Hepatocyte (in vitro differentiated cells): Measurements from ENCODE around the gene ALDH1A2. TPM values are rescaled to one million over a fixed set of nuclear protein-coding genes. Genes with fewer than 3 reads are reported as not detected.

Experiments used
- DNase-seq: peaks from one replicate; pipeline ENCODE4 v3.0.0-alpha.2; 2016; ENCODE audit warnings: low spot score
- H2AFZ ChIP-seq: fragments of 200-600 bp; sonication (generic); 2 replicates; pipeline ENCODE4 v1.6.0; 2016; ENCODE audit warnings: antibody characterized with exemption, mild to moderate bottlenecking
- H3K27ac ChIP-seq: fragments of 200-600 bp; sonication (generic); 2 replicates; pipeline ENCODE4 v1.5.1; 2016; ENCODE audit warnings: mild to moderate bottlenecking
- H3K27me3 ChIP-seq: fragments of 200-600 bp; sonication (generic); 2 replicates; pipeline ENCODE4 v1.6.1; 2016
- H3K36me3 ChIP-seq: fragments of 200-600 bp; sonication (generic); replicated peaks from 2 replicates; pipeline ENCODE4 v1.5.1; 2016; ENCODE audit warnings: low read depth; ENCODE audit not compliant: insufficient read depth
- H3K4me1 ChIP-seq: fragments of 200-600 bp; sonication (generic); 2 replicates; pipeline ENCODE4 v1.5.1; 2016; ENCODE audit warnings: mild to moderate bottlenecking, moderate library complexity; ENCODE audit not compliant: insufficient read depth
- H3K4me2 ChIP-seq: fragments of 200-600 bp; sonication (generic); 2 replicates; pipeline ENCODE4 v1.6.0; 2016
- H3K4me3 ChIP-seq: fragments of 200-600 bp; sonication (generic); 2 replicates; pipeline ENCODE4 v1.5.1; 2016; ENCODE audit warnings: mild to moderate bottlenecking
- H3K79me2 ChIP-seq: fragments of 200-600 bp; sonication (generic); 2 replicates; pipeline ENCODE4 v1.6.0; 2017; ENCODE audit warnings: mild to moderate bottlenecking
- H3K9me2 ChIP-seq: fragments of 200-600 bp; sonication (generic); replicated peaks from 2 replicates; pipeline ENCODE4 v1.6.0; 2017; ENCODE audit warnings: mild to moderate bottlenecking; ENCODE audit not compliant: insufficient read depth
- H3K9me3 ChIP-seq: fragments of 200-600 bp; sonication (generic); 2 replicates; pipeline ENCODE4 v1.5.1; 2016; ENCODE audit warnings: low read depth, mild to moderate bottlenecking
- H4K20me1 ChIP-seq: fragments of 200-600 bp; sonication (generic); 2 replicates; pipeline ENCODE4 v1.6.0; 2016; ENCODE audit warnings: mild to moderate bottlenecking; ENCODE audit not compliant: insufficient read depth, poor library complexity, severe bottlenecking
- EZH2 ChIP-seq: fragments of 200-600 bp; sonication (generic); IDR thresholded peaks from 2 replicates; pipeline ENCODE4 v1.6.1; 2016; ENCODE audit warnings: antibody characterized with exemption, mild to moderate bottlenecking, borderline replicate concordance
- EZH2phosphoT487 ChIP-seq: fragments of 200-600 bp; sonication (generic); IDR thresholded peaks from one replicate; pipeline ENCODE4 v1.6.1; 2018; ENCODE audit warnings: antibody characterized with exemption, mild to moderate bottlenecking, low read depth, moderate library complexity; ENCODE audit not compliant: unreplicated experiment, severe bottlenecking
- WGBS: methylation state at CpG from one replicate; pipeline ENCODE4 v1.1.6; 2016; ENCODE audit warnings: low lambda C conversion rate; ENCODE audit errors: missing lambda C conversion rate; 5-methylcytosine and 5-hydroxymethylcytosine counted together
- polyA plus RNA-seq: library from polyadenylated mRNA; unstranded; fragments of >200 nt; fragmentation: Nextera tagmentation; extraction: Ambion mirVana; gene quantifications from 2 replicates; pipeline ENCODE4 v1.2.1, GENCODE V29; 2016
- total RNA-seq: library from RNA; depleted of rRNA; stranded (reverse); fragments of >200 nt; gene quantifications from 2 replicates; pipeline ENCODE4 v1.2.3, GENCODE V29; 2014
- TF ChIP-seq, protein P1 (sequence below): fragments of 200-600 bp; sonication (generic); IDR thresholded peaks from 2 replicates; pipeline ENCODE4 v1.5.1; 2016; ENCODE audit warnings: antibody characterized with exemption, mild to moderate bottlenecking; ENCODE audit not compliant: poor library complexity

The ALDH1A2 gene
- total and polyA plus RNA-seq, 2 experiments from 2014 or later = 3.0 to 7.3 TPM

DNA sequence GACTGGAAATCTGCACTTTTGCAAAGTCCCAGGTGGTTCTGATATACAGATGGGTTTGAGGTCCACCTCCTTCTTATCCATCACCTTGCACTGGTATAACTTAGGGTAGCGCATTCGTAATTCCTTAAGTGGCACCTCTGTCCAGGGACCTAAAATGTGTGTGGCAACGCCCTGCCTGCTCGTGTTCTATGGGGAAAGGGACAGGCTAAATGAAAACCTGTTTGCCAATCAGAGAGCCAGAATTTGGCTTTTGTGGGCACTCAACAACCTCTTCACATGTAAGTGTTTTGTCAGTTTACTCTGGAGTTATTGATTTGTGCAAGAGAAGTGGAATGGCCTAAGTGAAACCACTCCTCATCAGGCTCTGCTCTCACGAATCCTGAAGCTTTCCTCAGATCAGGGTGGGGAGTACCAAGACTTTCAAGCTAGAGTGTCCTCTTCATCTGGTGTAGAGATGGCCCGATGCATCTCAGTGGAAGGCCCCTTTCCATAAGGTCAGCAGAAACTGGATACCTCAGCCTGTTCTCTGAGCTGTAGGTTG is 138.3 kb downstream of the ALDH1A2 start:
- TF ChIP-seq, protein P1, sequence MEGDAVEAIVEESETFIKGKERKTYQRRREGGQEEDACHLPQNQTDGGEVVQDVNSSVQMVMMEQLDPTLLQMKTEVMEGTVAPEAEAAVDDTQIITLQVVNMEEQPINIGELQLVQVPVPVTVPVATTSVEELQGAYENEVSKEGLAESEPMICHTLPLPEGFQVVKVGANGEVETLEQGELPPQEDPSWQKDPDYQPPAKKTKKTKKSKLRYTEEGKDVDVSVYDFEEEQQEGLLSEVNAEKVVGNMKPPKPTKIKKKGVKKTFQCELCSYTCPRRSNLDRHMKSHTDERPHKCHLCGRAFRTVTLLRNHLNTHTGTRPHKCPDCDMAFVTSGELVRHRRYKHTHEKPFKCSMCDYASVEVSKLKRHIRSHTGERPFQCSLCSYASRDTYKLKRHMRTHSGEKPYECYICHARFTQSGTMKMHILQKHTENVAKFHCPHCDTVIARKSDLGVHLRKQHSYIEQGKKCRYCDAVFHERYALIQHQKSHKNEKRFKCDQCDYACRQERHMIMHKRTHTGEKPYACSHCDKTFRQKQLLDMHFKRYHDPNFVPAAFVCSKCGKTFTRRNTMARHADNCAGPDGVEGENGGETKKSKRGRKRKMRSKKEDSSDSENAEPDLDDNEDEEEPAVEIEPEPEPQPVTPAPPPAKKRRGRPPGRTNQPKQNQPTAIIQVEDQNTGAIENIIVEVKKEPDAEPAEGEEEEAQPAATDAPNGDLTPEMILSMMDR = no peak
- TF ChIP-seq EZH2 (no peak), EZH2phosphoT487 (no peak)
- Histone ChIP-seq H3K9me3 (no peaks in the 10 kb centered on the region), H3K79me2 (no peaks in the 10 kb centered on the region), H3K27me3 (no peaks in the 10 kb centered on the region), H4K20me1 (no peaks in the 10 kb centered on the region), H3K4me3 (no peak overlapping the region), H3K36me3 (no peaks in the 10 kb centered on the region), H3K4me2 (no peak overlapping the region), H2AFZ (no peak overlapping the region), H3K4me1 (no peaks in the 10 kb centered on the region), H3K27ac (no peak overlapping the region), H3K9me2 (no peaks in the 10 kb centered on the region)
- DNase-seq = no peak
- WGBS = 93% methylated on average over 6 of the region's 6 CpGs

DNA sequence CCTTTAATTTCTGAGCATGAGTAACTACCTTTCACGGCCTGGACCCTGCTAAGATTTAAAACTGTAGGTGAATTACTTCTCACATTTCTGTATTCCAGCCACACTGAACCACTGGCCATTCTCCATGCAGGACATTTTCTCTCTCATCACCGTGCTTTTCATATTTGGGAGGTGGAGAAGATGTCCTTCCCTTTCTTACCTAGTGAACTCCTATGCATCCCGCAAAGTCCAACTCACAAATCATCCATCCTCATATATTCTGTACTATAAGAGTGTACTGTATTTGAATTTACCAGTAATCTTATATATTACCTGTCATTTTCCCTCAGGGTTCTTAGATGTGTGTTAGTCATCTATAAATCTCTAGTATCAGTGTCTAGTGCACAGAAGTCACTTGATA is 139.9 kb downstream of the ALDH1A2 start:
- Histone ChIP-seq H3K79me2 (no peaks in the 10 kb centered on the region), H3K9me2 (no peaks in the 10 kb centered on the region), H4K20me1 (no peaks in the 10 kb centered on the region), H3K36me3 (no peaks in the 10 kb centered on the region), H3K4me2 (no peak overlapping the region), H2AFZ (no peak overlapping the region), H3K9me3 (no peaks in the 10 kb centered on the region), H3K4me1 (no peaks in the 10 kb centered on the region), H3K4me3 (no peak overlapping the region), H3K27me3 (no peaks in the 10 kb centered on the region), H3K27ac (no peak overlapping the region)
- TF ChIP-seq EZH2phosphoT487 = no peak
- DNase-seq = no peak
- 92% methylated on average over 3 of the region's 3 CpGs for WGBS

DNA sequence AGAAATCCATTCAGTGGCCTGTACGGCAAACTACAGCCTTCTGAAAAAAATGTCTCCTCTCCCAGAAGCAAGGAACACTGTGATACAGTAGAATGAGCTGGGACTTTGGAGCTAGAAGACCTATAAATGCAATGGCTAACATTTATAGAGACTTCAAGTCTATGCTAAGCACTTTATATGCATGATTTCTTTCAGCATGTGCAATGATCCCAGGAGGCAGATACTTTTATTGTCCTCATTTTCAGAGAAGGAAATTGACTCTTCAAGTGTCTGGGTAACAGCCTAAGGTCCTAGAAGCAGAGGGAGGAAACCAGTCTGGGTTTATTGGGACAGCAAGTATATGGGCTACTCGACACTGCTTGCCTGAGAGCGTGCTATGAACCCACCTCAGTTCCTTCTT is 140.9 kb downstream of the ALDH1A2 start:
- TF ChIP-seq EZH2phosphoT487 (no peak), EZH2 (no peak)
- TF ChIP-seq, protein P1 = no peak
- no peaks in the 10 kb centered on the region for H3K79me2 ChIP-seq
- H3K27ac ChIP-seq = no peak overlapping the region
- H3K9me3 ChIP-seq = no peaks in the 10 kb centered on the region
- H3K36me3 ChIP-seq = no peaks in the 10 kb centered on the region
- no peak overlapping the region for H3K4me2 ChIP-seq
- H4K20me1 ChIP-seq = no peaks in the 10 kb centered on the region
- no peaks in the 10 kb centered on the region for H3K9me2 ChIP-seq
- 88% methylated on average over 3 of the region's 3 CpGs for WGBS
- H2AFZ ChIP-seq = no peak overlapping the region
- no peak overlapping the region for H3K4me3 ChIP-seq
- H3K4me1 ChIP-seq = no peaks in the 10 kb centered on the region
- no peak for DNase-seq
- H3K27me3 ChIP-seq = no peaks in the 10 kb centered on the region

DNA sequence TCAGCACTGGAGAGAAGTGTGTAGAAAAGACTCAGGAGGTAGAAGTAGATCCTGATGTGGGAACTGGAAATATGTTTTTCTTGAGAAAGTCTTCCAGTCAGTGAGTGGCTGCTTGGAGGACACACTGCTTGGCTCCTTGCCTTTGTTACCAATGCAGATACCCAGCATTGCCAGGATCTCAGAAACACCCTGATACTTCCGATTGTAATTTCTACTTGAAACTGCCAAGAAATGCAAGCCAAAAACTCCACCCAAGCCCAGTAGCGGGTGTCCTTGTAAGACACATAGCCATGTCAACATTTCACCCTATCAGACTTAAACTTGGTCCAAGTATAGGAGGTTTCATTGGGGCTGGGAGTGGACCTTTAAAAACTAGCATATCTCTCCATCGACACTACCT is 141.8 kb downstream of the ALDH1A2 start:
- Histone ChIP-seq H3K9me3 (no peaks in the 10 kb centered on the region), H4K20me1 (no peaks in the 10 kb centered on the region), H3K79me2 (no peaks in the 10 kb centered on the region), H3K27ac (no peak overlapping the region), H3K36me3 (no peaks in the 10 kb centered on the region), H3K4me2 (no peak overlapping the region), H3K4me3 (no peak overlapping the region), H2AFZ (no peak overlapping the region), H3K9me2 (no peaks in the 10 kb centered on the region), H3K27me3 (no peaks in the 10 kb centered on the region), H3K4me1 (no peaks in the 10 kb centered on the region)
- TF ChIP-seq, protein P1 = no peak
- TF ChIP-seq EZH2 = no peak
- no peak for TF ChIP-seq EZH2phosphoT487
- WGBS = 91% methylated on average over 3 of the region's 3 CpGs
- DNase-seq = no peak
